ENCODE measurements around the gene ATP12A.
A peak's percentile ranks its signal among the peaks of the same experiment; 100 is the strongest.

ATP12A gene

DNA sequence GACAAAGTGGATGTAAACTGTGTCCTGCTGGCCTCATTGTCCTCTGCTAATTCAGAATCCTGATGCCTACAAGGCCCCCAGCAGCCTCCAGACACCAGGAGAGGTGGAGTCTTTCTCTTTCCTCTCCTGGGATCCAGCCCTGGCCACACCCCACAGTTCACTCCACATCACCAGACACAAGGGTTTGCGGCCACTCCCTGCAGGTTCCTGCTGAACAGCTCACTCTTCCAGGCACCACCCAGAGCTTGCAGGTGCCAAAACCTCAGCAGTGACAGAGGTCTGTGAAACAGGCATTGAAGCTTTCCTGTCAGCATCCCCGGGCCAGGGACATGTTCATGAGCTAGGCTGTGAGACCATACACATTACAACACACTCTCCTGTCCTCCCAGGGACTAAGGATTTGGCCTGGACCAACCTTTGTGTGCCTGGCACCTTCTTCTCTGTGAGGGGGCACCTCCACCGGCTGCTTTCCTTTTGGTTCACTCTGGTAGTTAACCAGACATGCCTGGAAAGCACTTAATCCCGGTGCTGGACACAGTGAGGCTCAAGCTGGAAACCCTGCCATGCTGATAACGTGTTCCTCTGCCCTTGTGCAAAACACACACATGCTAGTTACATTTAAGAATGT, 11.1 kb upstream of the ATP12A start:
- TF ChIP-seq FOXP2 (optimal IDR thresholded peaks at IDR 0.05; ENCODE audit: control extremely low read depth, extremely low read length, insufficient read depth) (no peak), EZH2 (IDR thresholded peaks at IDR 0.05) (no peak), POLR2AphosphoS5 (IDR thresholded peaks at IDR 0.05; ENCODE audit: borderline replicate concordance, low read depth, low read length) (no peak)
- H3K9ac ChIP-seq (ENCODE audit: insufficient read length): no peak overlapping the region
- H3K36me3 ChIP-seq (ENCODE audit: insufficient read depth, low read length): no peaks in the 10 kb centered on the region
- H3K9me3 ChIP-seq (ENCODE audit: low read depth, low read length): no peaks in the 10 kb centered on the region
- no peak overlapping the region for H3K4me3 ChIP-seq
- H3K27ac ChIP-seq: no peak overlapping the region
- DNase-seq (ENCODE audit: low read depth, low spot score): no peak

DNA sequence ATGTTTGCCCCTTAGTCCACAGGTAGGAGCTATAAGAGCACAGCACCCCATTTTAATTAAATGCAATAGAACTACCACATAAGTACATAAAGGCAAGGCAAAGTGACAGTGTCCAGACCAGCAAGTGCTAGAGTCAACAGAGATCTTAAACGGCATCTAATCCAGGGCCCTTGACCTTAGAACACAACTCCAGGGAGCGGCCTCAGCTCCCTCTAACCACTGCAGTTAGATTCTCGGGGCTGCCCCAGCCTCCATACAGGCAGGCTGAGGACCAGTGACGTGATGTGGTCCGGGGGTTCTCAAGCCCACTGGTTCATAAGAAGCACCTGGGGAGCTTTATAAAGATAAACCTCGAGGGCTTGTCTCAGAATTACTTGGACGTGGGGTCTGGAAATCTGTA, 10.0 kb upstream of the ATP12A start:
- no peak overlapping the region for H3K27ac ChIP-seq
- DNase-seq (ENCODE audit: low read depth, low spot score): no peak
- H3K9me3 ChIP-seq (ENCODE audit: low read depth, low read length): no peaks in the 10 kb centered on the region
- H3K9ac ChIP-seq (ENCODE audit: insufficient read length): no peak overlapping the region
- H3K36me3 ChIP-seq (ENCODE audit: insufficient read depth, low read length): no peaks in the 10 kb centered on the region
- no peak overlapping the region for H3K4me3 ChIP-seq
- TF ChIP-seq EZH2 (IDR thresholded peaks at IDR 0.05) (no peak), POLR2AphosphoS5 (IDR thresholded peaks at IDR 0.05; ENCODE audit: borderline replicate concordance, low read depth, low read length) (no peak), FOXP2 (optimal IDR thresholded peaks at IDR 0.05; ENCODE audit: control extremely low read depth, extremely low read length, insufficient read depth) (no peak)

DNA sequence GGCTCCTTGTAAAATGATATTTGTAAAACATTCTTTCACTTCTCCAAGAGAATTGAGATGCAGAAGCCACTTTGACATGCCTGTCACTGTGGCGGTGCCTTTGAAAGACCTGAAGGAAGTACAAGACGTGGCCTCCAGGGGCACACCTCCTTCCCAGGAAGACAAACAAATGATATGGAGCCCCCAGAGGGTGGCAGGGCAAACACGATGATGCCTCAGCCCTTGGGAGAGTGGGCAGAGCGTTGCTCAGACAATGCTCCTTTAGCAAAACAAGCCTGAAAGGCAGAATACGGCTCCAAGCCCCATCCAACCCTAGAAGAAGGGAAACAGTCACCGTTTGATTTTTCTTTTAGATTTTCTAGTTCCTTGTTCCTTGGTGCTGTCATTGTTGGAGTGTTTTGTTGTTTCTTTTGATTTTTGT, 9.2 kb upstream of the ATP12A start:
- TF ChIP-seq EZH2 (IDR thresholded peaks at IDR 0.05) (no peak), FOXP2 (optimal IDR thresholded peaks at IDR 0.05; ENCODE audit: control extremely low read depth, extremely low read length, insufficient read depth) (no peak), POLR2AphosphoS5 (IDR thresholded peaks at IDR 0.05; ENCODE audit: borderline replicate concordance, low read depth, low read length) (no peak)
- Histone ChIP-seq H3K9me3 (ENCODE audit: low read depth, low read length) (no peaks in the 10 kb centered on the region), H3K4me3 (peak overlapping the region; percentile 57), H3K27ac (peak overlapping the region; percentile 48; the same call in 1 of the 2 replicates), H3K36me3 (ENCODE audit: insufficient read depth, low read length) (no peaks in the 10 kb centered on the region), H3K9ac (ENCODE audit: insufficient read length) (no peak overlapping the region)
- no peak for DNase-seq (ENCODE audit: low read depth, low spot score)

DNA sequence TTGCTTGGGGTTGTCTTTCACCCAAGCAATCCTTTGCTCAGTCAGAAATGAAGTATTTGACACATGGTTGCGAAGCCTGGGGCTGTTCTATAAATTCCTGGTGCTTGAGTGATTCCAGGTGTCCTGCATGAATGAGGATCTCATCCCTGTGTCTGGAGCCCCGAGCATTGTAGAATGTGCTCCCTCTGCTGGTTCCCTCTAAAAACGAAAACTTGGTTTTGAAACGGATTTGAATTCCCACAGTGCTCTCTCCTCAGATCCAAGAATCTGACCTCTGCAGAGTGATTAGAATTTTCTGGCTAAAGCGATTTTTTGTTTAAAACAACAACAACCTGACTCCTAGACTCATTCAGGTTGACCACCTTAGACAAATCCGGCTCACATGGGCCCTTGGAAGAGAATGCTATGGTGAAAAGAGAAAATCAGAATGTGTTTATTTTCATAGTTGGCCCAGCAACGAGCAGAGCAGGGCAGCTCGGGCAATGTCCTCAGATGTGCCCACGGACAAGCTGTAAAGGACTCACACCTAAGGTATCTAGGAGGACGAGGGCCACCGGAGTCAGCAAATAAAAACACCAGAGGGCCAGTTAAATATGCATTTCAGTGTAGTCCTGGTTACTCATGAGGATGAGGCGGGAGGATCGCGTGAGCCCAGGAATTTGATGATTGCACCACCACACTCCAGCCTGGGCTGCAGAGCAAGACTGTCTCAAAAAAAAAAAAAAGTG, 8.7 kb upstream of the ATP12A start:
- Histone ChIP-seq H3K4me3 (peak overlapping the region; percentile 57), H3K27ac (peak overlapping the region; percentile 42), H3K9me3 (ENCODE audit: low read depth, low read length) (no peaks in the 10 kb centered on the region), H3K9ac (ENCODE audit: insufficient read length) (peak overlapping the region; percentile 34), H3K36me3 (ENCODE audit: insufficient read depth, low read length) (no peaks in the 10 kb centered on the region)
- DNase-seq (ENCODE audit: low read depth, low spot score): peak; percentile 66
- no peak for TF ChIP-seq EZH2 (IDR thresholded peaks at IDR 0.05)
- TF ChIP-seq POLR2AphosphoS5 (IDR thresholded peaks at IDR 0.05; ENCODE audit: borderline replicate concordance, low read depth, low read length): no peak
- no peak for TF ChIP-seq FOXP2 (optimal IDR thresholded peaks at IDR 0.05; ENCODE audit: control extremely low read depth, extremely low read length, insufficient read depth)

DNA sequence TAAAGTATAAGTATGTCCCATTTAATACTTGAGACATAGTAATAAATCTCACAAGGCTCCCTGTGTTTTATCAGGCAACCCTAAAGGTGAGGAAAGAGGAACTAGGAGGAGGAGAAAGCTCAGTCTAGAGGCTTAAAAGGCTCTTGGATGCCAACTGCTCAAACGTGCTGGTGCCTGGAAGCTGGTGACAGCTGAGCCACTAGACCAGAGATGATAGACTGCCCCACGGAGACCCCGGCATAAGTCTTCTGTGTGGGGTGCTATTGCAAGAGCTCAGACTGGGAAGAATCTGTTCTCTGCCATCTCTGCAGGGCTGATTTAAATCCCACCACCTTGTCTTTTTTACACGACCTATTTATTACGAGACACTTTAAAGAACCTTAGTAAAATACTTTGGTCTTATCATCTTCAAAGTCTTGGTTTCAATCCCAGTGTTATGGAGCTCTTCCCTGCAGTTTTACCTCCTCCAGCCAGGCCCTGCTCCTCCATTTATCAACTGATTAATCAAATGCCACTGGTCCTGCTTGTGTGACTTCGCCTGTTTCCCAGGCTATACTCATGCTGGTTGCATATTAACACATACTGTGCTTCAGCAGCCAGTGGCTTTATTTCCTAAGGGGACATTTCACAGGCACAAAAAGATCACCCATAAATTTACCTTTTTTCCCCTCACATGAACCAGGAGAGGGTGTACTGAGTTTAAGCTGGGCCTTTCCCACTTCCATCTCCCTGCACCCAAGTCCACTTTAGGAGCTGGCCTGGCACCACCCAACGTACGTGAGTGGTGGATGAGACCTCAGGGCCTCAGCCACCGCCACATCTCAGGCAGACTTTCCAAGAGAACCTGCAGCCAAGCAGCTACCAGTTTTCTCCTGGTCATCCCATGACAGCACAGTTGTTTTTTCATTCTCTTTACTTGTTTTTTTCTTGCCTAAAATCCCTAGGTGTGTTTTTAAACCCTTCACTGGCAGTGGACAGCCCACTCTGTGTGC, 7.8 kb upstream of the ATP12A start:
- Histone ChIP-seq H3K9me3 (ENCODE audit: low read depth, low read length) (no peaks in the 10 kb centered on the region), H3K4me3 (no peak overlapping the region), H3K9ac (ENCODE audit: insufficient read length) (no peak overlapping the region), H3K36me3 (ENCODE audit: insufficient read depth, low read length) (no peaks in the 10 kb centered on the region), H3K27ac (0 out of 2 replicates have a peak overlapping the region, but pooled peaks have one; percentile 42)
- TF ChIP-seq POLR2AphosphoS5 (IDR thresholded peaks at IDR 0.05; ENCODE audit: borderline replicate concordance, low read depth, low read length): no peak
- TF ChIP-seq FOXP2 (optimal IDR thresholded peaks at IDR 0.05; ENCODE audit: control extremely low read depth, extremely low read length, insufficient read depth): no peak
- TF ChIP-seq EZH2 (IDR thresholded peaks at IDR 0.05): no peak
- no peak for DNase-seq (ENCODE audit: low read depth, low spot score)

DNA sequence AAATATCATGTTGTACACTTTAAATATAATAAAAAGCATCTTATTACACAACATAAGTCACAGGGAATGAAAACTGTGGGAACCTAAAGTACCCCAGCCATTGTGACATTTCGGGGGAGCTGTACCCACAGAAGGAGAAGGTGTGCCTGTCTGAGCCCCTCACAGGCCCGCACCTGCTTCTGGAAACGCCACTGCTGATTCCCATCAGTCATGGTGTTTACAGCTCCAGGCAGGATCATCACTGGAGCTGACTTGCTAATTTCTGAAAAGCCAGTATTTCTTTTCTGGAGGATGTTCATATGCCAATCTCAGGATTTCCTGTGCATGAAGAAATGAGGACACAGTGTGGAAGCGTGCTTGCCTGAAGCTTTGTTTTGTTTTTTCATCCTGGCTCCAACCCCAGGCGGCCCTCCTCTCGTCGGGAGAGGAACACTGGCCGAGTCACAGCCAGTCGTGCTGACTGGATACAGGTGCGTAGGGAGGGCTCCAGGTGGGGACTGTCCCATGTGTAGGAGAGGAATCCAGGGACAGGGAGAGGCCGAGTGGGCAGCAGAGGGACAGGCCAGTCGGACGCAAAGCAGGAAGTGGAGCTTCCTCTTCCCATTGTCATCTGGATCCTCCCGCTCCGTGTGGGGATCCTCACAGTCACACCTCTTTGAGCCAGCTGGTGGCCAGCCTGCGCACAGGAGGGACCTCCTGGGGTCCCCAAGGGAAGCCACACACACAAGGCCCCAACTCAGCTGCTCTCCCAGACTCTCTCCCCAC, 4.2 kb upstream of the ATP12A start:
- DNase-seq (ENCODE audit: low read depth, low spot score): no peak
- no peaks in the 10 kb centered on the region for H3K36me3 ChIP-seq (ENCODE audit: insufficient read depth, low read length)
- no peak overlapping the region for H3K27ac ChIP-seq
- no peak overlapping the region for H3K9ac ChIP-seq (ENCODE audit: insufficient read length)
- no peak overlapping the region for H3K4me3 ChIP-seq
- no peak for TF ChIP-seq FOXP2 (optimal IDR thresholded peaks at IDR 0.05; ENCODE audit: control extremely low read depth, extremely low read length, insufficient read depth)
- no peak for TF ChIP-seq POLR2AphosphoS5 (IDR thresholded peaks at IDR 0.05; ENCODE audit: borderline replicate concordance, low read depth, low read length)
- no peak for TF ChIP-seq EZH2 (IDR thresholded peaks at IDR 0.05)
- H3K9me3 ChIP-seq (ENCODE audit: low read depth, low read length): no peaks in the 10 kb centered on the region

DNA sequence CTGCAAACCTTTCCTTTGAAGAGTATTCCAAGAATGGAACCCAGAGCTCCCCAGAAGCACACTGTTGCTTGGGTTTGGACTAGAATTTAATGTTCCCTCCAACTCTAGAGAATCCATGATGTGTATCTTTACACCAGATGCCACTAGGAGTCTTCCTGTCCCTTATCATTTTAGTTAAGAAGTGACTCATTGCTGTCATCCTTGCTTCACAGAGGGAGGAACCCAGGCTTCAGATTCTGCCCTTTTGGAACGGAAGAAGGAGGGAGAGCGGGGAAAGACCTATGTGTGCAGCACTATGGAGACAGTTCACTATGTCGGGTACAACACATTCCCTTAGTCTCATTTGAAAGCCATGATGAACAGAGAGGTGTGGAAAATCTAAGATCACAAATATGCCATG, 2.1 kb upstream of the ATP12A start:
- Histone ChIP-seq H3K9me3 (ENCODE audit: low read depth, low read length) (no peaks in the 10 kb centered on the region), H3K4me3 (no peak overlapping the region), H3K27ac (no peak overlapping the region), H3K9ac (ENCODE audit: insufficient read length) (no peak overlapping the region), H3K36me3 (ENCODE audit: insufficient read depth, low read length) (no peaks in the 10 kb centered on the region)
- TF ChIP-seq POLR2AphosphoS5 (IDR thresholded peaks at IDR 0.05; ENCODE audit: borderline replicate concordance, low read depth, low read length) (no peak), FOXP2 (optimal IDR thresholded peaks at IDR 0.05; ENCODE audit: control extremely low read depth, extremely low read length, insufficient read depth) (no peak), EZH2 (IDR thresholded peaks at IDR 0.05) (no peak)
- DNase-seq (ENCODE audit: low read depth, low spot score): no peak
